PC-9 (cell line): ENCODE results near the gene MAP3K2. TPM values are rescaled to one million over a fixed set of nuclear protein-coding genes. Genes with fewer than 3 reads are reported as not detected.

ENCODE experiments used
- BruUV-seq: library from RNA; stranded (reverse); fragments of 400-500 nt; replicated peaks from 2 replicates; lab custom pipeline; 2021; lab: Mats Ljungman, UMichigan
- CTCF ChIA-PET: fragments of 300-600 bp; sonication (Branson Sonifier 250); formaldehyde crosslinking; loops from one replicate; lab custom pipeline; 2022; ENCODE audit warnings: antibody characterized with exemption; lab: Charles Lee
- POLR2A ChIA-PET: fragments of 300-600 bp; sonication (Branson Sonifier 250); formaldehyde crosslinking; loops from one replicate; lab custom pipeline; 2022; ENCODE audit warnings: antibody characterized with exemption; ENCODE audit not compliant: unreplicated experiment; lab: Charles Lee
- DNase-seq, 2 experiments: peaks; one replicate each; pipeline versions ENCODE4 v3.0.0 to v3.0.0-alpha.2; 2015 to 2022; ENCODE audit warnings: mixed read lengths in 1 of 2
- H2AFZ ChIP-seq: fragments of 200-600 bp; sonication (generic); 2 replicates; pipeline ENCODE4 v1.8.1; 2017; ENCODE audit warnings: antibody characterized with exemption
- H3F3A ChIP-seq: fragments of 200-600 bp; sonication (generic); 2 replicates; pipeline ENCODE4 v1.8.1; 2017; ENCODE audit warnings: antibody characterized with exemption, mild to moderate bottlenecking, low read depth; ENCODE audit not compliant: insufficient read depth
- H3K27ac ChIP-seq: fragments of 200-600 bp; sonication (generic); 2 replicates; pipeline ENCODE4 v1.6.1; 2016; ENCODE audit warnings: mixed run types
- H3K27me3 ChIP-seq: fragments of 200-600 bp; sonication (generic); 2 replicates; pipeline ENCODE4 v1.6.1; 2016; ENCODE audit warnings: low read depth, mixed run types; ENCODE audit not compliant: insufficient read depth
- H3K36me3 ChIP-seq: fragments of 200-600 bp; sonication (generic); 2 replicates; pipeline ENCODE4 v1.6.1; 2016; ENCODE audit warnings: low read depth, mixed run types
- H3K4me1 ChIP-seq: fragments of 200-600 bp; sonication (generic); replicated peaks from 2 replicates; pipeline ENCODE4 v1.6.1; 2016; ENCODE audit warnings: mixed run types; ENCODE audit not compliant: insufficient read depth
- H3K4me2 ChIP-seq: fragments of 200-600 bp; sonication (generic); 2 replicates; pipeline ENCODE4 v1.6.1; 2017; ENCODE audit warnings: mixed run types
- H3K4me3 ChIP-seq: fragments of 200-600 bp; sonication (generic); 2 replicates; pipeline ENCODE4 v1.6.1; 2016; ENCODE audit warnings: mixed run types
- H3K79me2 ChIP-seq: fragments of 200-600 bp; sonication (generic); 2 replicates; pipeline ENCODE4 v1.6.1; 2017; ENCODE audit warnings: low read depth, mixed run types
- H3K9me2 ChIP-seq: fragments of 200-600 bp; sonication (generic); 2 replicates; pipeline ENCODE4 v1.8.1; 2017; ENCODE audit warnings: mild to moderate bottlenecking; ENCODE audit not compliant: insufficient read depth
- H3K9me3 ChIP-seq: fragments of 200-600 bp; sonication (generic); 2 replicates; pipeline ENCODE4 v1.8.1; 2016; ENCODE audit warnings: low read depth; ENCODE audit not compliant: insufficient read depth
- H4K20me1 ChIP-seq: fragments of 200-600 bp; sonication (generic); 2 replicates; pipeline ENCODE4 v1.8.1; 2017; ENCODE audit not compliant: insufficient read depth
- CTCF ChIP-seq: fragments of 200-600 bp; sonication (generic); conservative IDR thresholded peaks from 2 replicates; pipeline ENCODE4 v1.6.1; 2017; ENCODE audit warnings: mixed run types, antibody characterized with exemption, mild to moderate bottlenecking, moderate library complexity
- EZH2 ChIP-seq: fragments of 200-600 bp; sonication (generic); IDR thresholded peaks from 2 replicates; pipeline ENCODE4 v1.8.0; 2017; ENCODE audit warnings: antibody characterized with exemption, low read depth
- intact Hi-C: fragments of 100-400 bp; cut with micrococcal nuclease; formaldehyde crosslinking; loops from one replicate; pipeline ENCODE4 v1.10.0; 2022; ENCODE audit not compliant: unreplicated experiment
- total RNA-seq: library from RNA; stranded (reverse); gene quantifications from 2 replicates; pipeline ENCODE4 v1.2.3, GENCODE V29; 2021

The MAP3K2 gene
- total RNA-seq, 1 experiment from 2014 or later: 81.2 TPM

- H3K36me3 ChIP-seq: no peaks in the 10 kb centered on the region
- no TSS peak for BruUV-seq
- no peaks in the 10 kb centered on the region for H3K9me3 ChIP-seq
- H3F3A ChIP-seq: peaks cover 7% of the 10 kb centered on the region
- CTCF ChIA-PET: no interaction called here
- POLR2A ChIA-PET: no interaction called here
- intact Hi-C loops: no loop called here
- no peaks in the 10 kb centered on the region for H3K27me3 ChIP-seq
- DNase-seq: no peak
- peaks cover 10% of the 10 kb centered on the region for H3K4me1 ChIP-seq
- TF ChIP-seq EZH2: no peak
- TF ChIP-seq CTCF: no peak
- H2AFZ ChIP-seq: no peak overlapping the region
- H4K20me1 ChIP-seq: no peaks in the 10 kb centered on the region
- no peaks in the 10 kb centered on the region for H3K79me2 ChIP-seq
- H3K27ac ChIP-seq: no peak overlapping the region
- H3K9me2 ChIP-seq: no peaks in the 10 kb centered on the region
- no peak overlapping the region for H3K4me2 ChIP-seq
- H3K4me3 ChIP-seq: no peak overlapping the region
These were observed 39.0 kb upstream of the MAP3K2 start for GRCh38 chr2:127426501-127427354.

- H3K9me2 ChIP-seq: no peaks in the 10 kb centered on the region
- DNase-seq: no peak
- H3K36me3 ChIP-seq: no peaks in the 10 kb centered on the region
- H3K4me2 ChIP-seq: no peak overlapping the region
- intact Hi-C loops: no loop called here
- no TSS peak for BruUV-seq
- CTCF ChIA-PET: interaction anchor here (0.6 kb wide), 2 partner anchors 92 to 136 kb away, joined by 4 to 5 read pairs; no protein-coding TSS in a partner anchor
- H3K79me2 ChIP-seq: no peaks in the 10 kb centered on the region
- H3K9me3 ChIP-seq: no peaks in the 10 kb centered on the region
- peaks cover 8% of the 10 kb centered on the region for H3K4me1 ChIP-seq
- POLR2A ChIA-PET: interaction anchor here (0.7 kb wide), 1 partner anchor 331 kb away, joined by 36 read pairs; no protein-coding TSS in a partner anchor
- H2AFZ ChIP-seq: no peak overlapping the region
- no peaks in the 10 kb centered on the region for H3K27me3 ChIP-seq
- H3K27ac ChIP-seq: no peak overlapping the region
- H3F3A ChIP-seq: peaks cover 8% of the 10 kb centered on the region
- no peak overlapping the region for H3K4me3 ChIP-seq
- no peaks in the 10 kb centered on the region for H4K20me1 ChIP-seq
- TF ChIP-seq CTCF (no peak), EZH2 (no peak)
These were observed 38.0 kb upstream of the MAP3K2 start for GRCh38 chr2:127425540-127426490.
